ENCODE data around the gene CD160.

- TF ChIP-seq TAF1 (IDR thresholded peaks at IDR 0.05; ENCODE audit: low read depth) (no peak), TCF12 (IDR thresholded peaks at IDR 0.05; ENCODE audit: low read depth) (no peak), EP300 (IDR thresholded peaks at IDR 0.05; ENCODE audit: borderline replicate concordance) (no peak), MAX (IDR thresholded peaks at IDR 0.05) (no peak), REST (IDR thresholded peaks at IDR 0.05; ENCODE audit: low read depth) (no peak), CEBPB (IDR thresholded peaks at IDR 0.05) (no peak), TEAD4 (IDR thresholded peaks at IDR 0.05) (no peak)
These were observed 30.4 kb upstream of the CD160 start for GRCh38 chr1:145688924-145689323.

Measured in Ishikawa (cell line).